Activated CD4-positive, alpha-beta T cell treated with anti-CD3 and anti-CD28 coated beads for 4 hours (primary cell): ENCODE data around the gene IRF3.

Experiments used
- DNase-seq, 2 donors: peaks; one replicate each; pipeline ENCODE4 v3.0.0-alpha.2; 2020

The IRF3 gene

GRCh38 chr19:49615861-49616260 lies 49.8 kb downstream of the IRF3 start:
- DNase-seq = no peak

GRCh38 chr19:49614096-49614833 lies 51.4 kb downstream of the IRF3 start:
- no peak for DNase-seq

GRCh38 chr19:49613374-49613773 lies 52.3 kb downstream of the IRF3 start:
- no peak for DNase-seq
